Measurements from ENCODE around the gene C11orf54. TPM values are rescaled to one million over a fixed set of nuclear protein-coding genes. Genes with fewer than 3 reads are reported as not detected.

The C11orf54 gene
- polyA plus RNA-seq, 1 donor (not counting 4 experiments of a cell fraction or from before 2014, with no cell fraction given), result 11.9 TPM

GRCh38 chr11:93704237-93704636 is 37.2 kb upstream of the C11orf54 start:
- dilution Hi-C loops (cut with MboI; ENCODE audit: extremely low pct_ligation_motif_present, low sequenced_read_pairs), result no loop called here
- Histone ChIP-seq H4K20me1 (ENCODE audit: control insufficient read depth, extremely low read depth, insufficient read depth, low read length) (no peaks in the 10 kb centered on the region), H3K36me3 (ENCODE audit: control insufficient read depth in 2 of 2, extremely low read depth in 1 of 2, insufficient read depth in 2 of 2, low read length in 2 of 2) (peaks cover 7 to 19% of the 10 kb centered on the region in 2 experiments), H3K9ac (ENCODE audit: control insufficient read depth, extremely low read depth, insufficient read depth, low read length) (no peak overlapping the region), H3K4me1 (ENCODE audit: control insufficient read depth, extremely low read depth, insufficient read depth, low read length) (no peaks in the 10 kb centered on the region), H3K79me2 (ENCODE audit: control insufficient read depth, insufficient read depth, low read length) (no peaks in the 10 kb centered on the region), H3K4me2 (ENCODE audit: control insufficient read depth, extremely low read depth, insufficient read depth, low read depth, low read length) (no peak overlapping the region), H3K27ac (ENCODE audit: control insufficient read depth, insufficient read depth, low read length) (no peak overlapping the region), H3K27me3 (ENCODE audit: control insufficient read depth, extremely low read depth, insufficient read depth, low read length) (no peaks in the 10 kb centered on the region), H3K4me3 (ENCODE audit: control insufficient read depth in 2 of 3, extremely low read depth in 1 of 3, insufficient read depth in 2 of 3, low read depth in 1 of 3, low read length in 3 of 3) (no peak overlapping the region), H2AFZ (ENCODE audit: control insufficient read depth, low read length) (no peak overlapping the region), H3K9me1 (ENCODE audit: control insufficient read depth, extremely low read depth, insufficient read depth, low read length) (no peaks in the 10 kb centered on the region), H3K9me3 (ENCODE audit: control insufficient read depth, low read depth, low read length) (no peaks in the 10 kb centered on the region)
- DNase-seq (ENCODE audit: low read depth, low spot score), result no peak
- TF ChIP-seq CTCF (optimal IDR thresholded peaks at IDR 0.05 in 1 of 3, IDR thresholded peaks at IDR 0.05 in 1 of 3, conservative IDR thresholded peaks at IDR 0.05 in 1 of 3; ENCODE audit: extremely low read depth in 1 of 3, insufficient read depth in 2 of 3, low read length in 3 of 3) (peak in 1 of 3 experiments; percentile 3), EZH2 (IDR thresholded peaks at IDR 0.05; ENCODE audit: low read length) (no peak)
- FAIRE-seq, result no peak

GRCh38 chr11:93710239-93710638 is 31.2 kb upstream of the C11orf54 start:
- Histone ChIP-seq H3K9me3 (ENCODE audit: control insufficient read depth, low read depth, low read length) (no peaks in the 10 kb centered on the region), H3K27ac (ENCODE audit: control insufficient read depth, insufficient read depth, low read length) (no peak overlapping the region), H4K20me1 (ENCODE audit: control insufficient read depth, extremely low read depth, insufficient read depth, low read length) (no peaks in the 10 kb centered on the region), H3K27me3 (ENCODE audit: control insufficient read depth, extremely low read depth, insufficient read depth, low read length) (no peaks in the 10 kb centered on the region), H3K4me3 (ENCODE audit: control insufficient read depth in 2 of 3, extremely low read depth in 1 of 3, insufficient read depth in 2 of 3, low read depth in 1 of 3, low read length in 3 of 3) (no peak overlapping the region), H3K36me3 (ENCODE audit: control insufficient read depth in 2 of 2, extremely low read depth in 1 of 2, insufficient read depth in 2 of 2, low read length in 2 of 2) (peaks cover 4 to 5% of the 10 kb centered on the region in 2 experiments), H3K9ac (ENCODE audit: control insufficient read depth, extremely low read depth, insufficient read depth, low read length) (no peak overlapping the region), H3K4me2 (ENCODE audit: control insufficient read depth, extremely low read depth, insufficient read depth, low read depth, low read length) (no peak overlapping the region), H3K9me1 (ENCODE audit: control insufficient read depth, extremely low read depth, insufficient read depth, low read length) (no peaks in the 10 kb centered on the region), H3K79me2 (ENCODE audit: control insufficient read depth, insufficient read depth, low read length) (peaks cover 3% of the 10 kb centered on the region), H3K4me1 (ENCODE audit: control insufficient read depth, extremely low read depth, insufficient read depth, low read length) (no peaks in the 10 kb centered on the region), H2AFZ (ENCODE audit: control insufficient read depth, low read length) (no peak overlapping the region)
- no peak for TF ChIP-seq CTCF (optimal IDR thresholded peaks at IDR 0.05 in 1 of 3, IDR thresholded peaks at IDR 0.05 in 1 of 3, conservative IDR thresholded peaks at IDR 0.05 in 1 of 3; ENCODE audit: extremely low read depth in 1 of 3, insufficient read depth in 2 of 3, low read length in 3 of 3)
- TF ChIP-seq EZH2 (IDR thresholded peaks at IDR 0.05; ENCODE audit: low read length), result no peak
- DNase-seq (ENCODE audit: low read depth, low spot score) (no peak), FAIRE-seq (no peak)
- dilution Hi-C loops (cut with MboI; ENCODE audit: extremely low pct_ligation_motif_present, low sequenced_read_pairs), result no loop called here

Data from keratinocyte (primary cell).